GM18498 (cell line): ENCODE results near the gene SLC39A11.

Source experiments
- ATAC-seq: cut with Tn5 transposase; IDR thresholded peaks from one replicate; pipeline ENCODE4 v1.9.1; 2021; ENCODE audit warnings: mild to moderate bottlenecking, moderate library complexity; ENCODE audit not compliant: unreplicated experiment

SLC39A11 gene

GRCh38 chr17:72613806-72614292 lies 478.6 kb downstream of the SLC39A11 start:
- ATAC-seq, result no peak

GRCh38 chr17:72613396-72613795 lies 479.1 kb downstream of the SLC39A11 start:
- ATAC-seq, result no peak

- ATAC-seq, result no peak
Observed at GRCh38 chr17:72611172-72611571, 481.3 kb downstream of the SLC39A11 start.

GRCh38 chr17:72609501-72609900 lies 483.0 kb downstream of the SLC39A11 start:
- no peak for ATAC-seq

GRCh38 chr17:72608436-72608835 lies 484.1 kb downstream of the SLC39A11 start:
- no peak for ATAC-seq

- no peak for ATAC-seq
Observed at GRCh38 chr17:72606656-72607055, 485.8 kb downstream of the SLC39A11 start.

GRCh38 chr17:72605543-72605942 lies 486.9 kb downstream of the SLC39A11 start:
- no peak for ATAC-seq

GRCh38 chr17:72604518-72604917 lies 488.0 kb downstream of the SLC39A11 start:
- no peak for ATAC-seq

- ATAC-seq, result peak; percentile 32
Observed at GRCh38 chr17:72603420-72604242, 488.9 kb downstream of the SLC39A11 start.

- ATAC-seq, result peak; percentile 51
Observed at GRCh38 chr17:72602517-72603419, 489.7 kb downstream of the SLC39A11 start.

GRCh38 chr17:72600934-72601333 lies 491.6 kb downstream of the SLC39A11 start:
- no peak for ATAC-seq

- no peak for ATAC-seq
Observed at GRCh38 chr17:72599891-72600290, 492.6 kb downstream of the SLC39A11 start.

GRCh38 chr17:72598695-72599094 lies 493.8 kb downstream of the SLC39A11 start:
- ATAC-seq, result no peak

GRCh38 chr17:72597354-72598087 lies 495.0 kb downstream of the SLC39A11 start:
- no peak for ATAC-seq
